KMS-11 (cell line): ENCODE measurements around the gene LIME1.
A peak's percentile ranks its signal among the peaks of the same experiment; 100 is the strongest.

ENCODE experiments used
- H2AFZ ChIP-seq: fragments of 200-600 bp; sonication (generic); 2 replicates; pipeline ENCODE4 v1.6.1; 2016; ENCODE audit warnings: antibody characterized with exemption, mixed run types, low read depth
- H3K27ac ChIP-seq: fragments of 200-600 bp; sonication (generic); 2 replicates; pipeline ENCODE4 v1.6.1; 2016; ENCODE audit warnings: mild to moderate bottlenecking, mixed run types
- H3K27me3 ChIP-seq: fragments of 200-600 bp; sonication (generic); 2 replicates; pipeline ENCODE4 v1.6.1; 2017; ENCODE audit warnings: mild to moderate bottlenecking, low read depth, mixed run types, moderate library complexity; ENCODE audit not compliant: insufficient read depth
- H3K36me3 ChIP-seq: fragments of 200-600 bp; sonication (generic); 2 replicates; pipeline ENCODE4 v1.6.1; 2017; ENCODE audit warnings: mild to moderate bottlenecking, mixed run types; ENCODE audit not compliant: insufficient read depth
- H3K4me1 ChIP-seq: fragments of 200-600 bp; sonication (generic); 2 replicates; pipeline ENCODE4 v1.6.1; 2016; ENCODE audit warnings: mild to moderate bottlenecking, low read depth, mixed run types; ENCODE audit not compliant: poor library complexity, severe bottlenecking
- H3K4me2 ChIP-seq: fragments of 200-600 bp; sonication (generic); 2 replicates; pipeline ENCODE4 v1.7.0; 2016; ENCODE audit warnings: mild to moderate bottlenecking, mixed run types
- H3K4me3 ChIP-seq: fragments of 200-600 bp; sonication (generic); IDR thresholded peaks from 2 replicates; pipeline ENCODE4 v1.6.1; 2017; ENCODE audit warnings: low read depth, low read length, mixed read lengths; ENCODE audit not compliant: insufficient read depth
- H3K79me2 ChIP-seq: fragments of 200-600 bp; sonication (generic); 2 replicates; pipeline ENCODE4 v1.6.1; 2016; ENCODE audit warnings: low read depth, mixed run types; ENCODE audit not compliant: insufficient read depth
- H3K9ac ChIP-seq: fragments of 200-600 bp; sonication (generic); 2 replicates; pipeline ENCODE4 v1.6.1; 2016; ENCODE audit warnings: mild to moderate bottlenecking, mixed run types
- H4K20me1 ChIP-seq: fragments of 200-600 bp; sonication (generic); 2 replicates; pipeline ENCODE4 v1.6.1; 2016; ENCODE audit warnings: mild to moderate bottlenecking, mixed run types; ENCODE audit not compliant: insufficient read depth
- TF ChIP-seq, protein P1 (sequence below): fragments of 200-600 bp; sonication (generic); conservative IDR thresholded peaks from 2 replicates; pipeline ENCODE4 v1.6.1; 2017; ENCODE audit warnings: low read depth, mild to moderate bottlenecking, antibody characterized with exemption, low read length, moderate library complexity, mixed read lengths

LIME1 gene

DNA sequence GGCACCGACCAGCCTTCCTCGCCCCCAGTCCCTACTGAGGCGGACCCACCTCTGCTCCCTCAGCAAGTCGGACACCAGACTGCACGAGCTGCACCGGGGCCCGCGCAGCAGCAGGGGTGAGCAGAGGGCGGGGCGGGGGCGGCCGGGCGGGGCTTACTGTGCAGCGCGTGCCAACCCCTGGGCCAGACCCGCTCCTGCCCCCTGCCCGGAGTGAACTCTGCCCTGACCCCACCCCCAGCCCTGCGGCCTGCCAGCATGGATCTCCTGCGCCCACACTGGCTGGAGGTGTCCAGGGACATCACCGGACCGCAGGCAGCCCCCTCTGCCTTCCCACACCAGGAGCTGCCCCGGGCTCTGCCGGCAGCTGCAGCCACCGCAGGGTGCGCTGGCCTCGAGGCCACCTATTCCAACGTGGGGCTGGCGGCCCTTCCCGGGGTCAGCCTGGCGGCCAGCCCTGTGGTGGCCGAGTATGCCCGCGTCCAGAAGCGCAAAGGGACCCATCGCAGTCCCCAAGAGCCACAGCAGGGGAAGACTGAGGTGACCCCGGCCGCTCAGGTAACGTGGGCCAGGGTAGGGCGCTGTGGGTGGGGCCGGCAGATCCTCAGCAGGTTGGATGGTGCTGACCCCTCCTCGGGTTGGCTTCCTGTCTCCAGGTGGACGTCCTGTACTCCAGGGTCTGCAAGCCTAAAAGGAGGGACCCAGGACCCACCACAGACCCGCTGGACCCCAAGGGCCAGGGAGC is 1.7 kb downstream of the LIME1 start:
- Histone ChIP-seq H2AFZ (no peak overlapping the region), H3K27me3 (no peaks in the 10 kb centered on the region), H3K4me2 (peak overlapping the region; percentile 94), H3K4me1 (peaks cover 35% of the 10 kb centered on the region), H3K36me3 (no peaks in the 10 kb centered on the region), H4K20me1 (no peaks in the 10 kb centered on the region), H3K9ac (peak overlapping the region; percentile 75; the same call in 1 of the 2 replicates), H3K79me2 (peaks cover 8% of the 10 kb centered on the region; the same call in 1 of the 2 replicates), H3K4me3 (no peak overlapping the region), H3K27ac (peak overlapping the region; percentile 80)
- TF ChIP-seq, protein P1, sequence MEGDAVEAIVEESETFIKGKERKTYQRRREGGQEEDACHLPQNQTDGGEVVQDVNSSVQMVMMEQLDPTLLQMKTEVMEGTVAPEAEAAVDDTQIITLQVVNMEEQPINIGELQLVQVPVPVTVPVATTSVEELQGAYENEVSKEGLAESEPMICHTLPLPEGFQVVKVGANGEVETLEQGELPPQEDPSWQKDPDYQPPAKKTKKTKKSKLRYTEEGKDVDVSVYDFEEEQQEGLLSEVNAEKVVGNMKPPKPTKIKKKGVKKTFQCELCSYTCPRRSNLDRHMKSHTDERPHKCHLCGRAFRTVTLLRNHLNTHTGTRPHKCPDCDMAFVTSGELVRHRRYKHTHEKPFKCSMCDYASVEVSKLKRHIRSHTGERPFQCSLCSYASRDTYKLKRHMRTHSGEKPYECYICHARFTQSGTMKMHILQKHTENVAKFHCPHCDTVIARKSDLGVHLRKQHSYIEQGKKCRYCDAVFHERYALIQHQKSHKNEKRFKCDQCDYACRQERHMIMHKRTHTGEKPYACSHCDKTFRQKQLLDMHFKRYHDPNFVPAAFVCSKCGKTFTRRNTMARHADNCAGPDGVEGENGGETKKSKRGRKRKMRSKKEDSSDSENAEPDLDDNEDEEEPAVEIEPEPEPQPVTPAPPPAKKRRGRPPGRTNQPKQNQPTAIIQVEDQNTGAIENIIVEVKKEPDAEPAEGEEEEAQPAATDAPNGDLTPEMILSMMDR = no peak

DNA sequence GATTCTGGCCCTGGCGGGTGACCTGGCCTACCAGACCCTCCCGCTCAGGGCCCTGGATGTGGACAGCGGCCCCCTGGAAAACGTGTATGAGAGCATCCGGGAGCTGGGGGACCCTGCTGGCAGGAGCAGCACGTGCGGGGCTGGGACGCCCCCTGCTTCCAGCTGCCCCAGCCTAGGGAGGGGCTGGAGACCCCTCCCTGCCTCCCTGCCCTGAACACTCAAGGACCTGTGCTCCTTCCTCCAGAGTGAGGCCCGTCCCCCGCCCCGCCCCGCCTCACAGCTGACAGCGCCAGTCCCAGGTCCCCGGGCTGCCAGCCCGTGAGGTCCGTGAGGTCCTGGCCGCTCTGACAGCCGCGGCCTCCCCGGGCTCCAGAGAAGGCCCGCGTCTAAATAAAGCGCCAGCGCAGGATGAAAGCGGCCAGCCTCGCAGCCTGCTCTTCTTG is 2.2 kb downstream of the LIME1 start:
- Histone ChIP-seq H3K9ac (peak overlapping the region; percentile 75; the same call in 1 of the 2 replicates), H3K79me2 (peaks cover 8% of the 10 kb centered on the region; the same call in 1 of the 2 replicates), H3K4me2 (peak overlapping the region; percentile 94), H4K20me1 (no peaks in the 10 kb centered on the region), H3K36me3 (no peaks in the 10 kb centered on the region), H3K4me1 (peaks cover 31% of the 10 kb centered on the region), H3K27me3 (no peaks in the 10 kb centered on the region), H3K27ac (peak overlapping the region; percentile 28; the same call in 1 of the 2 replicates), H2AFZ (no peak overlapping the region), H3K4me3 (no peak overlapping the region)
- TF ChIP-seq, protein P1 = no peak

DNA sequence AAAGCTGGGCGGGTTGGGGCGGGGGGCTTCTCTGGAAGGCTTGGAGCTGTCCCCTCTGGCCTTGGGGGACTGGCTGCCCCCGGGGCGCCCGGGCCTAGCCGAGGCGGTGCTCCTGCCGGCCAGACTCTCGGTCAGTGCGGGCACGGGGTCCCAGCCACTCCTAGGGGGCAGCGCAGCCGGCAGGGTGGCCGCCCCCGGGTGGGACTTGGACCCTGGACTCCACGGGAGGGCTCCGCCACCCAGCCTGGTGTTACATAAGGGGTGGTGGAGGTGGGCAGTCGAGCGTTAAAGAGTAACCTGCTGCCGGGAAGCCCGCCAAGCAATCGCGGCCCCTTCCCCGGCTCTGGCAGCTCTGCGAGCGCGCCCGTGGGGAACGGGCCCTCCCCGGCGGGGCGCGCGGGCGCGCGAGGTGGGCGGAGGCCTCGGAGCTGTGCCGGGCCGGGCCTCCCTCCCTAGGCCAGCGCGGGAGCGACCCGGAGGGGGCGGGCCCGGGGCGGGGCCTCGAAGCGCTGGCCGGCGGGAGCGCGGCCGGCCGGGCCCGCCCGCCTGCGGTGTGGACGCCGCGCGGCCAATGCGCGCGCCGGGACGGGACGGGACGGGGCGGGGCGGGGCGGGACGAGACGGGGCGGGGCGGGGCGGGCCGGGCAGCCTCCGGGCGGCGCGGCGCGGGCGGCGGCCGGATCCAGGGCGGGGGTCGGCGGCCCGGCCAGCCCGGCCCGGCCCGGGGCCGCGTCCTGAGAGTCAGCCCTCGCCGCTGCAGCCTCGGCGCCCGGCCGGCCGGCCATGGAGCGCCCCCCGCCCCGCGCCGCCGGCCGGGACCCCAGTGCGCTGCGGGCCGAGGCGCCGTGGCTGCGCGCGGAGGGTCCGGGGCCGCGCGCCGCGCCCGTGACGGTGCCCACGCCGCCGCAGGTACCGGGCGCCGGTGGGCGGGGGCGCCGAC is 2.9 kb downstream of the LIME1 start, which contains the start of gene SLC2A4RG:
Gene SLC2A4RG (plus strand): TSS at position 647 of the 940 bp plus-strand sequence. CDS start 137 bp downstream, at position 784.
- Histone ChIP-seq H3K9ac (peak within 1 kb of the TSS; percentile 75; the same call in 1 of the 2 replicates), H3K27ac (peak within 1 kb of the TSS; percentile 28; the same call in 1 of the 2 replicates), H3K4me3 (no peak within 1 kb of the TSS), H3K27me3 (no peaks in the 10 kb centered on the region), H2AFZ (no peak within 1 kb of the TSS), H3K4me2 (peak within 1 kb of the TSS; percentile 94), H3K4me1 (peaks cover 31% of the 10 kb centered on the region), H3K36me3 (no peaks in the 10 kb centered on the region), H4K20me1 (no peaks in the 10 kb centered on the region), H3K79me2 (peaks cover 8% of the 10 kb centered on the region; the same call in 1 of the 2 replicates)
- TF ChIP-seq, protein P1 = no peak

DNA sequence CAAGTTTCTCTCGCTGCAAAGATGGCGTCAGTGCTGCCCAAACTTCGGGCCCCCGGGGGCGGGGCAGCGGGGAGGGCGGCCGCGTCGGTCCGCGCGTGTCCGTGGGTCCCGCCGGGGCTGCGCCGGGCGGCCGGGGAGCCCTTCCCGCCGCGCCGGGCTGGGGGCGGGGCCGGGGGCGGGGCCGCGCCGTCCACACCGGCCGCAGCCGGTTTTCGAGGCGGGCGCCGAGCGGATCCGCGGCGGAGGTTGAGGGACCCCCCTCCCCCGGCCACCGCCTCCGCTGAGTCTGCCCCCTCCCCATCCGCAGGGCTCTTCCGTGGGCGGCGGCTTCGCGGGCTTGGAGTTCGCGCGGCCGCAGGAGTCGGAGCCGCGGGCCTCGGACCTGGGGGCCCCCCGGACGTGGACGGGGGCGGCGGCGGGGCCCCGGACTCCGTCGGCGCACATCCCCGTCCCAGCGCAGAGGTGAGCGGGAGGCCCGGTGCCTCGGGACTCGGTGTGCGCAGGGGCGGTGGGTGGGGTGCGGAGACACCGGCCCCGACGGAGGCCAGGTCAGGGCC is 3.7 kb downstream of the LIME1 start:
- peak overlapping the region; percentile 22; the same call in 1 of the 2 replicates for H3K9ac ChIP-seq
- no peaks in the 10 kb centered on the region for H3K36me3 ChIP-seq
- H3K79me2 ChIP-seq = peaks cover 8% of the 10 kb centered on the region; the same call in 1 of the 2 replicates
- H2AFZ ChIP-seq = no peak overlapping the region
- H3K4me3 ChIP-seq = no peak overlapping the region
- H3K4me1 ChIP-seq = peaks cover 29% of the 10 kb centered on the region
- no peaks in the 10 kb centered on the region for H3K27me3 ChIP-seq
- H3K27ac ChIP-seq = no peak overlapping the region
- no peaks in the 10 kb centered on the region for H4K20me1 ChIP-seq
- peak overlapping the region; percentile 29; the same call in 1 of the 2 replicates for H3K4me2 ChIP-seq
- TF ChIP-seq, protein P1 = no peak
